GM19193 (cell line): ENCODE measurements around the gene USP49.
A peak's percentile ranks its signal among the peaks of the same experiment; 100 is the strongest.

ENCODE experiments used
- POLR2A ChIP-seq: IDR thresholded peaks from 4 replicates; pipeline ENCODE4 v1.6.1; 2011; ENCODE audit not compliant: insufficient read depth, insufficient read length; ENCODE audit errors: extremely low read depth

USP49 gene

DNA sequence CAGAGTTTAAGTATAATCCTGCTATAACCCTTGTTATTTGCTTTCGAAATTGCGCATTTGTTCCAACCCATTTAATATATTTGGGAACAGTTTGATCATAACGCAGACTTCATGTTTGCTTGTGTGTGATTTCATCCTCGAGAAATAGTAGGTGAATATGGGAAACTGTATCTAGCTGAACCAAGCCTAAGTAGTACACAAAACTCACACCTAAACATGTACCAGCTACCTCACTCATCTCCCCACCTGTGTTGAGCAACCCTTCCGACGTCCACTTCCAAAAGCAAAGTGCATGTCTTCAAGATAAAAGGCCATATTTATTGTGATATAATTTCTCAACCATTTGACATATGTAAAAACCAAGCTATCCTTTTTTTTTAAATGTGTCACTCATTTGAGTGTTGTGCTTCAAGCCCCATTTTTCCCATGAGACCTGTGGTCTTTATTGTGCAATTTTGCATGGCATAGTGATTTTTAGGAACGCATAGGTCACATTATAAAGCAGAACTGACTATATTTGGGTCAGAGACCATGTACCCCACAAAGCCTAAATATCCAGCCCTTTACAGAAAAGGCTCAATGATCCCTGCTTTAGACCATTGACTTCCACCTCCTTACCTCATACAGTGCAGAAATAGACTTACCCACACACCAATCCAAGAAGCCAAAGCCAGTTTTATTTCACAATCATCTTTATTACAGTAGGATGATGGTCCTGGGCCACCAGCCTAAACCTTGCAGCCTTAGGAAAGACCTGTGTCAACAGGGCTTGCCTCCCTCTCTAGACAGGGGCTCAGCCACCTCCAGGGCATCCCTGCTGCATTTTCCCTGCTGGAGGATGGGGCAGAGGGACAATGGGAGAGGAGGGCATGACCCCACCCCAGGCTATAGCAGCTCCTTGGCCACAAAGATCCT lies 39.4 kb upstream of the USP49 start:
- TF ChIP-seq POLR2A: no peak

DNA sequence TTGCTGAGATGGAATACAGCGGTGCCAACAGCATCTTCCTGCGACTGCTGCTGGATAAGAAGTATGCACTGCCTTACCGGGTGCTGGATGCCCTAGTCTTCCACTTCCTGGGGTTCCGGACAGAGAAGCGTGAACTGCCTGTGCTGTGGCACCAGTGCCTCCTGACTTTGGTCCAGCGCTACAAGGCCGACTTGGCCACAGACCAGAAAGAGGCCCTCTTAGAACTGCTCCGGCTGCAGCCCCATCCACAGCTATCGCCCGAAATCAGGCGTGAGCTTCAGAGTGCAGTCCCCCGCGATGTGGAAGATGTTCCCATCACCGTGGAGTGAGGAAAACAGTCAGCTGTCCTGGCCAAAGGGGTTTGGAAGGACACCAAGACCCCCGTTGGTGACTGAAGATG lies 37.2 kb upstream of the USP49 start:
- no peak for TF ChIP-seq POLR2A

DNA sequence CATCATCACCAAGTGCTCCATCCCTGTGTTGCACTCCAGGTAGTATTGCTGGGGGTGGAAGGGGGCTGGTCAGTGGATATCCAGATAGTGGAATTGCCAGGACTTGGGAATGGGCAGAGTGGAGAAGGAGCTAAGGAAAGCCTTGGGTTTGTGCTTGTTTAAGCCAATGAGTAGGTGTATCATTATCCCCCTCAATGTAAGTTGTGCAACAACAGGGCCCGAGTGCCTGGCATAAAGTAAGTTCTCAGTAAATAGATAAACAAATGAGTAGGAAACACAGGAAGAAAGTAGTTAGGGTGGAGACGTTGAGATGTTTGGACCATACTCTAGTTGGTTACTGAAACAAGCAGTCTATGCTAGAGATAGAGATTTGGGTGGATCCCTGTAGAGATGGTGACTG lies 36.6 kb upstream of the USP49 start:
- no peak for TF ChIP-seq POLR2A

DNA sequence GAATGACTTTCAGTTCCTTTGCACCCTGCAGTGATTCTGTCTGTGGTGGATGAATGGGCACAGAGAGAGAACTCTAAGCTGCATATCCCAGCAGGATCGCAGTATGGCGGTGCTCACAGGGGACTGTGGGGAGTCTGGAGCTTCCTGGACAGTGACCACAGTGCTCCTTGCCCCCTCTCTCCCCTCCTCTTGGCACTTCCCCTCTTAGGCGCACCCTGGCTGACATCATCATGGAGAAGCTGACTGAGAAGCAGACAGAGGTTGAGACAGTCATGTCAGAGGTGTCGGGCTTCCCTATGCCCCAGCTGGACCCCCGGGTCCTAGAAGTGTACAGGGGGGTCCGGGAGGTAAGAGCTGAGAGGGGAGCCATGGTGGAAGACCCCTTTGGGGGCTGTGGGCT lies 34.7 kb upstream of the USP49 start:
- TF ChIP-seq POLR2A: no peak

DNA sequence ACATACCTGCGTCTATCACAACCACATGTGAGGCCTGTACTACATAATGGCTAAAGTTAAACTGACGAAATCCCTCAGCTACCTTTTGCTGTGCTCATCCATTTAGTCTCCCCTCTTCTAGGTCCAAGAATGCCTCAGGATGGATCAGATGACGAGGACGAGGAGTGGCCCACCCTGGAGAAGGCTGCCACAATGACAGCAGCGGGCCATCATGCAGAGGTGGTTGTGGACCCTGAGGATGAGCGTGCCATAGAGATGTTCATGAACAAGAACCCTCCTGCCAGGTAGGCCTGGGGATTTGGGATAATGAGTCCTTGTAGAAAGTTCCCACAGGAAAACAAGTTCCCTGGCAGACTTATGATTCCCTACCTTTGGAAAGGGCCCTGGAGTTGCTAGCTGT lies 32.1 kb upstream of the USP49 start:
- no peak for TF ChIP-seq POLR2A

DNA sequence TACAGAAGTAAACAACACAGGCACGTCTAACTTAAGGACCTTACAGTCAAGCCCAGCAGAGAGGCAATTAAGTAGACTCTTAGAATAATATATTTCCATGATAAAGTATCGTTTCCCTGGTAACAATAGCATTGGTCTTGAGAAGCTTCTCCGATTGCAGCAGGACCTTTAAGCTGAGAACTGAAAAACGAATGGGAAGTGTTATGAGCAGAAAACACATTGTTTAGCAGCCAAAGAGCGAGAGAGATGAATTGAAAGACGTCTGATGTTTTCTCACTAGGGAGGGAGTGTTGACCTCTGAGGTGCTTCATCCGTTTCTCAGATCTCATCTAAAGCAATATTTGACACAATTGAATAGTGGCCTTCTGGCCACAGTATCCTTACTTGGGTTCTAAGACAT lies 27.0 kb upstream of the USP49 start:
- no peak for TF ChIP-seq POLR2A

DNA sequence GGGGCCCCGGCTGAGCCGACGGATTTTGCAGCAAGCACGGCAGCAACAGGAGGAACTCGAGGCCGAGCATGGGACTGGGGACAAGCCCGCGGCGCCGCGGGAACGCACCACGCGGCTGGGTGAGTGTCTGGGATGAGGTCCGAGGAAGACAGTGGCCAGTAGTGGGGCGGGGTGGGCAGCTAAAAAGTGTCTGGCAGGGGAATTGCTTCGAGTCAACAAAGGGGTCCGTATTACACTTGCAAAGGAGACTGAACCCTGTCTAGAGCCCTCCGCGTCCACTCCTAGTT lies 26.5 kb upstream of the USP49 start:
- TF ChIP-seq POLR2A: no peak

DNA sequence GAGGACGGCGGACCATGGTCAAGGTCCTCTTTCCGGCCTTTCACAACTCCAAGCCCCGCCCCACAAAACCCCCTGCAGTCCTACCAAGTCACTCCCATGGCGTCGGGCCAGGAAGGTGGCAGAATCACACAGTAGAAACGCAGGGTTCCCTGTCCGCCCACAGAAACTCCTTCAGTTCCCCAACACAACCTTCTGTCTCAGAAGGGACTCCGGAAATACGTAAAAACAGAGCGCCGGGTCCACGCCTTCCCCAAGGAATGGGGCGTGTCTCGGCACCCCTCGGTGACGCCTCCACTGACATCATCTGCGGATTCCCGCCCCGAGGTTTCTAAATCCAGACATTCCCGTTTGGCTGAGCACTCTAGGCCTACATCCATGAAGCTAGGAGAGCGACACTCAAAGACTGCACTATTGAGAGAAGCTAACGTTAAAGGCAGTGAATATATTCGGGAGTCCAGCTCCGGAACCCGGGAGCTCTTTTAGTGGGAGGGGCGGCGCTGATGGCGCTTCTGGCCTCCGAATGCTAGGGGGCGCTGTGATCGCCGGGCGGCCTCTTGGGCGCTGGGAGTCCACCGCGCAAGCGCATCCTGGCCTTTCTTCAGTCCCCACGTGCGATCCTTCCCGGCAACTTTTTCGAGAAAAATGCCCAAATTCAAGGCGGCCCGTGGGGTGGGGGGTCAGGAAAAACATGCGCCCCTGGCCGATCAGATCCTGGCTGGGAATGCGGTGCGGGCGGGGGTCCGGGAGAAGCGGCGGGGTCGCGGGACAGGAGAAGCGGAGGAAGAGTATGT lies 25.9 kb upstream of the USP49 start, which contains the start of the genes BYSL and MED20:
TSS of gene BYSL (plus strand) at position 579 of the 791 bp plus-strand sequence. CDS start at position 643, 64 bp downstream.
TSS of gene MED20 (minus strand) at position 219 of the 791 bp plus-strand sequence. CDS start at position 98, 121 bp downstream.
- TF ChIP-seq POLR2A: peak; percentile 57

DNA sequence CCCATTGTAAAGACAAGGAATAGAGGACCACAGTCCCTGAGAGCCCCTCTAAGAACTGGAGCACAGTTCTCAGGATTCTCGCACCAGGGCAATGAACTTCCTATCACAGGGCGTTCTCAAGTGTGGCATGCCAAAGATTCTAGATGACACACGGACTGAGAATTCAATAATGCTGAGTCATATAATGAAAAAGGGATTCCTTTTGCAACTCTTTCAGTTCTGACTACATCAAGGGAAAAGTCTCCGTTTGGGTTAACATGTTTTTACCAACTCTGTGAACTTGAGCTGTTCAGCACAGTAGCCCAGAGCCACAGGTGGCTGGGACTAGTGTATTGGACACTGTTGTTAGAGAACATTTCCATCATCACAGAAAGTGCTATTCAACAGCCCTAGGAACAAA lies 22.4 kb upstream of the USP49 start:
- no peak for TF ChIP-seq POLR2A

DNA sequence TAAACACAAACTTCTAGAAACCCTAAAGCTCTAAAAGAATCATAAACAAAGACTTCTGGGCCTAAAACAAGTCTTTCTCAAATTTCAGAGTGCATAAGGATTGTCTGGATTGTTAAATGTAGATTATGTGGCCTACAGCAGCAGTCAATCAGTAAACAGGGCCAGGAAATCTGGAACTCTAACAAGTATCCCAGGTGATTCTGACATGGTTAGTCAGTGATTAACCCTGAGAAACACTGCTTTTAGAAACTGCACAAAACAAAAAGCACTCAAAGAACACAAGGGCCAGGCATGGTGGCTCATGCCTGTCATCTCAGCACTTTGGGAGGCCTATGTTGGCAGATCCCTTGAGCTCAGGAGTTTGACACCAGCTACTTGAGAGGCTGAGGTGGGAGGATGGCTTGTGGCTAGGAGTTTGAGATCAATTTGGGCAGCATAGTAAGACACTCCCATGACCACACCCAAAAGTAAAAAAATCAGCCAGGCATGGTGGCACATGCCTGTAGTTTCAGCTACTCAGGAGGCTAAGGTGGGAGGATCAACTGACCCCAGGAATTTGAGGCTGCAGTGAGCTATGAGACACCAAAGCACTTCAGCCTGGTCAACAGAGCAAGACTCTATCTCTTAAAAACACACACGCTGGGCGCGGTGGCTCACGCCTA lies 19.8 kb upstream of the USP49 start:
- no peak for TF ChIP-seq POLR2A

DNA sequence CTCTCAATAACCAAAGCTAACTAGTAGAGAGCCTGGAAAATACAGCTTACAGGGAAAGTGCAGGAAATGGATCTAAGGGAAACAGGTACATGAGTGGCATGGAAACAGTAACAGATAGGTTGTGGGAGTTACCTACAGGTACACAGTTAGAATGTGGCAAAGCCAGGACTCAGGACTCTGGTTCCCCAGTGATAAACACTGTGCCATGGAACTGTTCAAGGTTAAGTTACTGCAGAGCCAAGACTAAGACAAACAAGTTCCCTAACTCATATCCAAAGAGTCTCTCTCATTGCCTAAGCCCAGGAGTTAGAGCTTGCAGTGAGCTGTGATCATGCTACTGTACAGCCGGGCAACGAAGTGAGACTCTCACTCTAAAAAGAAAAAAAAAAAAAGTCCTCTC lies 19.2 kb upstream of the USP49 start:
- no peak for TF ChIP-seq POLR2A

DNA sequence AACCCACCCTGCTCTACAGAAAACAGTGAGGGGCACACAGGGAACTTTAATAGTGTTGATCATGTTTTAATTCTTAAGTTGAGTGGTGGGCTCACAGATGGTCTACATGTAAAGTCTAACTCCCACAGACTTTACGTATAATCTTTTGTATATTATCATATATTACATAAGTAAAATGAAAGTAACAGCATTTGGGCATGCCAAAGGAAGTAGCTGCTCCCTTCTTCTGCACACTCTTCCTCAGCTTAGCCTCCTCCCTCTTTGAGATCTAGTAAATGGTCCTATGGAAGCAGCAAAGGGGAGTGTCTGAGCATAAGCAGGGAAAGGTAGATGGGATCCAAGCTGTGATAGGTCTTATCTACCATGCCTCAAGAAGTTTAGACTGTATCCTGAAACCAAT lies 14.6 kb upstream of the USP49 start:
- no peak for TF ChIP-seq POLR2A

DNA sequence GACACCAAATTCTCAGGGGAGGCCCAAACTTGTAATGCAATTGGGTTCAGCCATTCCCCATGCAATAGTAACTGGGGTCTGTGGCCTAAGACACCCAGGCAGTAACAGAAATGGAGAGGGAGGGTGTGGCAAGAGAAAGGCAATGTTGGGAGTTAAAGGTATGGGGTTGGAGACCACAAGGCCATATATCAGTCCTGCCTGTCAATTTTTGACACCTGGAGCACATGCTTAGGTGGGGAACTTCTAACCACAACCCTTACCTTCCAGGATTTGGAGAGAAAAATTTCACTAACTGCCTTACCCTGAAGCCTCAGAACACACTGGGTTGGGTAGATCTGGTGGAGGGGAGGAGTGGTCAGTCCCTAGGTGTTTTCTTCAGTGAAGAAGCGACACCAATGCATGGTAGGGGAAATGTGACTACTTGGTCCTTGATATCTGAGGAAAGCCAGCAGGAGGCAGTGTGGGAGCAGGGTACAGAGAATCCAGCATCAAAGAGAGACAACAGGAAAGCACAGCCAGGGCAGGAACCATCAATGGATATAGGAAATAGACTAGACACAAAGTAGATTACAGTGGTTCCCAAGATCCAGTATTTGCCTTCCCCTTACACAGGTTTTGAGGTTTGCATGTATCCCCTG lies 6.8 kb upstream of the USP49 start:
- no peak for TF ChIP-seq POLR2A

DNA sequence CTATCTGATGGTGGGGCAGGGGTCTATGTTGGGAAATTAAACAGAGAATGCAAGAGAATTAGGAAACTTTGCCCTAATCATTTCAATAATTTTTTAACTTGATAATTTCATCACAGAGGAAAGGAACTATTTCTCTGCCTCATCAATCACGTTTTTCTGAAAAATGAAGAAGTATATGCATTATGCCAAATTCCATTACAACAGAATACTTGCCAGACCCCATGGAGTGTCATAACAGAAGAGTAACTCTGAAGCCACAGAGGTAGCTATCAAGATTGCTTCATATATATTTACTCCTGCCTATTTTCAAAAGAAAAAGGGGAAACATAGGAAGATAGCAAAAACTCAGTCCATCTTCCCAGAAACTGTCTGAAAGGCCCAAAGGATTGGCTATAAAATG lies 5.7 kb upstream of the USP49 start:
- TF ChIP-seq POLR2A: no peak

DNA sequence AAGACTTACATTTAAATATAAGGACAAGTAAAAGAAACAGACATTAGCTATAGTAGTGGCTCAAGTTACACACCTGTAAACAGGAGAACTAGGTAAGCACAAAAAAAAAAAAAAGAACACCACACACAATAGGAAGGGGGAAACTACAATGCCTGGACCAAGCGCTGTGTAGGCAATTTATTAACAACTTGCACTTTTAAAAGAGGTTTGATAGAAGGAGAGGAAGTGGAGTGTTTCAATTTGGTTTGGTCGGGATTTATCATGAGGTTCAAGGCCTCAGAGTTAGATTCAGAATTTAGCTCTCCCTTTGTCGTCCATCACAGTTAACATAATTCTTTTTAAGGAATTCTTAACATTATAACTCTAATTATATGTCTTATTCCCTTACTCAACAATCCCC lies 1.1 kb upstream of the USP49 start:
- TF ChIP-seq POLR2A: no peak
